HG03457 (cell line): Measurements from ENCODE around the gene COL20A1.

Experiments
- ATAC-seq: cut with Tn5 transposase; IDR thresholded peaks from one replicate; pipeline ENCODE4 v1.9.1; 2021; ENCODE audit warnings: moderate number of reproducible peaks; ENCODE audit not compliant: unreplicated experiment

Gene COL20A1

DNA sequence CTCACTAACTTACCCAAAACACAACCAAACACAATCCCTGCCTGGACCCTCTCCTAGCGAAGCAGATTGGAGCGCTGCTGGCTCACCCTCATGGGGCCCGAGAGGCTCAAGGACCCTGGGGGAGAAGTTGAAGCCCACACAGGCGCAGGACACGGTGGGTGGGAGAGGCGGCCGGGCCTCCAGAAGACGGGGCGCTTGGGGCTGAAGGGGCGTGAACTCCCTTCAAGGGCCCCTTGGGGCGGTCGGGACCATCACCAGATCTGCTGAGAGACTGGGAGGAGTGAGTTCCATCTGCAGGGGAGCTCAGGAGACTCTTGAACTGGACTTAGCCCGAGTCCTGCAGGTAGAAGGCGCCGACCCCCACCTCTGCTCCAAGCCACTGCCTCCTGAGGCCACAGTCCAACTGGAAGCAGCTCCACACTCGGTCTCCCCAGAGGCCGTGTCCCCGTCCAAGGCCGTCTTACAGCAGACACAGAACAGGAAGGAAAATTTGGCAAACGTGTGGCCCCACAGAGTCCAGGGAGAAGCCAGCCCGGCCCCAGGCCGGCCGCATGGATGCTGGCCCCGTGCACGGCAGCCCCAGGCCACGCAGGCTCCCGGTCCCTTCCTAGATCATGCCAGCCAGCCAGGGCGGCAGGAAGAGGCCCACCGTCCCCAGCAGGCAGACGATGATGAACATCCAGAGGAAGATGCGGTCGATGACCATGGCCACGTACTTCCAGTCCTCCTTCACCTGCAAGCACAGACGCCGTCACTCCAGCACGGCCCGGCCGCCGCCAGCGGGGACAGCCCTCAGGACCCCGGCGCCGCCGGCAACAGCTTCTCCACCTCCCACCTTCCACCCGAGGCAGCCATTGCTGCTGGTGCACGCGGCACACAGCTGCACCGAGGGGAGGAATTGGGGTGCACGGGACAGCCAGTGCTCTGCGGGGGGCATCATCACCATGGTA is 53.4 kb downstream of the COL20A1 start:
- ATAC-seq, result no peak

- no peak for ATAC-seq
These were observed 54.2 kb downstream of the COL20A1 start for GRCh38 chr20:63347081-63347741.

DNA sequence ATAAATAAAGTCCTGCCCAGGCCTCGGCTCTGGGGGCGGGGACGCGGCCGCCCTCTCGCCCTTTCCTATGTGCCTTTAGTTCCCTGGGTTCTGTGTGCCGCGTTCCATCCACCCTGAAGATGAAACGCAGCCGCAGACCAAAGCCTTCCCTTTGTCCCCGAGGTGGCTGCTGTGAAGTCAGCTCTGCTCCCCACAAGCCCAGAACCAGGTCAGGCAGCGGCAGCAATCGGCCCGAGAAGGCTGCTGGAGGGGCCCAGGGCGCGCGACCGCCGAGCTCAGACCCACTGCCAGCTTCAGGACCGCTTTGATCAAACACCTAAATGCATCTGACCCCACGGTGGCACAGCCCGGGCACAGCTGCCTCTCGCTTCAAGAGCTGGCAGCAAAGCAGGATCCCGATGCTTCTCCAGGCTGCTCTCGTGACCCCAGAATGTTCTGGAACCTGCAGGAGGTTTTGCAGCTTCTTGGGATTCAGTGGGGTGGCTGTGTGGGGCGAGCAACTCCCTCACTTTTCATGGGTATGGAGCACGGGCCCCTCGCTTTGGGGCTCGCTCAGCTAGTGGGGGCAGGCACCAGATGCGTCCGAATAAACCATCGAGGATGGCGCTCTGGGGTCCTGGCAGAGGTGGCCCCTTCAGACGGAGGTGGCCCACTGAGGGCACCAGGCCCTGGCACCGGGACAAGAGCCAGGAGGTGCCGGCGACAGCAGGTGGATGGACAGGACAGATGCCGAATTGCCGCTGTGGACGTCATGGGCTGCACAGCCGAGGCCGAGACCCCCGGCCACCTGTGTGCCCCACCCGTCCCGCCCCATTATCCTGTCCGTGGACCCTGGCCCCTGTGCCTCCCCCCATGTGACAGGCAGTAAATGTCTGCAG is 55.2 kb downstream of the COL20A1 start:
- no peak for ATAC-seq

- no peak for ATAC-seq
These were observed 56.0 kb downstream of the COL20A1 start for GRCh38 chr20:63348828-63349515.

DNA sequence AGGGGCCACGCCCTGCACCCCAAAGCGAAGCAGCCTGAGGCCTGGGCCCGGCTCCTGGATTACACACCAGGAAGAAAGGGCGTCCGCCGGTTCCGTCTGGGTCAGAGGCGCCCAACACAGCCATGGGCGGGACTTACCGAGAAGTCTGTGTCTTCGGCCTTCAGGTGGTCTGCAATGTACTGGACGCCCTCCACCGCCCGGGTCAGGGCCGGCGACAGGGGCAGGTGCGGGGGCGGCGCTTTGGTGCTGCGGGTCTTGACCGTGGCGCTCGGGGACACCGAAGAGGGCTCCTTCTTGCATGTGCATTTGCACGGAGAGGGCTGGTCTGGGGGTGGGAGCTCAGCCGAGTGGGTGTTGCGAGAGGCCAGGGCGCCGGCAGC is 56.5 kb downstream of the COL20A1 start:
- ATAC-seq, result no peak

DNA sequence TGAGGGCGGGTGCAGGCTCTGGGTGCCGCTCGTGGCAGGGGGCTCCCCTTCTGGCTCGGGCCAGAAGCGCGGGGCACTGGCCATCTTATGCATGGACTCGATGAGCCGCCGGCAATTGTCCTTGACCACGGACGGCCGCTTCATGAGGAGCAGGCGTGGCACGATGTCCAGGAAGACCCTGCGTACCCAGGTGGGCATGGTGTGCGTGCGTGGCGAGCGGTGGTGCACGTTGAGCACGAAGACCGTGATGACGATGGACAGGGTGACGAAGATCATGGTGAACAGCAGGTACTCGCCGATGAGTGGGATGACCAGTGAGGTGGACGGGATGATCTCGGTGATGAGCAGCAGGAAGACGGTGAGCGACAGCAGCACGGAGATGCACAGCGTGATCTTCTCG is 57.2 kb downstream of the COL20A1 start:
- ATAC-seq, result no peak

DNA sequence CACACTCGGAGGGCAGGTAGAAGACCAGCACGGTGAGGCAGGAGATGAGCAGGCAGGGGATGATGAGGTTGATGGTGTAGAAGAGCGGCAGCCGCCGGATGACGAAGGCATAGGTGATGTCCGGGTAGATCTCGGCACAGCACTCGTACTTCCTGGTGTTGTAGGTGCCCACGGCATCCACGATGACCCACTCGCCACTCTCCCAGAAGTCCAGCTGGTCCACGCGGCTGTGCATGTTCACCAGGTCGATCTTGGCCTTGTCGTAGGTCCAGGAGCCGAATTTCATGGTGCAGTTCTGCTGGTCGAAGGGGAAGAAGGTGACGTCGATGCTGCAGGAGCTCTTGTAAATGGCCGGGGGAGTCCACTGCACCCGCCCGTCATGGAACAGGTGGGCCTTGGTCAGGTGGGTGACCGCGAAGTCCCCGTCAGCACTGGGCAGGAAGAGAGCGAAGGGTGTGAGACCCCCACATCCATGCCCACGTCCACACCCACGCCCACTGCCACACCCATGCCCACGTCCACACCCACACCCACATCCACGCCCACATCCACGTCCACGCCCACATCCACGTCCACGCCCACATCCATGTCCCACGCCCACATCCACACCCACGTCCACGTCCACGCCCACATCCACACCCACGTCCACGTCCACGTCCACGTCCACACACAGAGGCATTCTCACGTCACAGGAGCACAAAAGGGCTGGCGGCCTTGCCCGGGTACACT is 57.8 kb downstream of the COL20A1 start:
- no peak for ATAC-seq

DNA sequence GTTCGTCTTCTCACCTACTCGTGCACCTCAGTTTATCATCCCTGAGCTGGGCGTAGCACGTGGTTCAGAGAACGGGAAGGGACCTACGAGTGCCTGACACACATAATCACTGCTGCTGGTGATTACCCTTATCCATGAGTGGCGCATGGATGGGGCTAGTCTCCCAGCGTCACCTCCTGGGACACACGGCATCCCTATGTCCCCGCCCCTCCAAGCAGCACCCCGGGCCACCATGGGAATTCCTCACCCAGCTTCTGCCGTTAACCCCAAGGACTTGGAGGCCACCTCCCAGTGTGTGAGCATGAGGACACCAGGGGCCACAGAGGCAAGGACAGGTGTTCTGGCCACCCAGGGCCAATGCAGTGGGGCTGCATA is 58.3 kb downstream of the COL20A1 start:
- no peak for ATAC-seq

GRCh38 chr20:63351811-63352591 is 59.0 kb downstream of the COL20A1 start:
- no peak for ATAC-seq

DNA sequence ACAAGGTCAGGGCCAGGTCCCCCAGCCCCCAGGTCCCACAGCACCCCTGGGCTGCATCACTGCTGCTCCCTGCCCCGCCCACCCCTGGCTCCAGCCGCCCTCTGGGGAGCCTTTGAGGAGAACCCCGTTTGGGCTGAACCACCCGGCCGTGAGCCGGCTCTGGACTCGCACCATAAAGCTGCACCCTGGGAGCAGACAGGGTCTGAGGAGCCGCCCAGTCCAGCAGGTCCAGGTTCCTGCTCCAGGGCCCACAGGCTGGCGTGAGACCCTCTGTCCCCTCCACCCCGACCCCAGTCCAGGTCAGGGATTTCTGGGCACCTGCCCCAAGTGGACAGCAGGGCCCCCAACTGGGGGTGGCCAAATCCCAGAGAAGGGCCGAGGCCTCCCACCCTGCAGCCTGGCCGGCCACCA is 59.8 kb downstream of the COL20A1 start:
- no peak for ATAC-seq

DNA sequence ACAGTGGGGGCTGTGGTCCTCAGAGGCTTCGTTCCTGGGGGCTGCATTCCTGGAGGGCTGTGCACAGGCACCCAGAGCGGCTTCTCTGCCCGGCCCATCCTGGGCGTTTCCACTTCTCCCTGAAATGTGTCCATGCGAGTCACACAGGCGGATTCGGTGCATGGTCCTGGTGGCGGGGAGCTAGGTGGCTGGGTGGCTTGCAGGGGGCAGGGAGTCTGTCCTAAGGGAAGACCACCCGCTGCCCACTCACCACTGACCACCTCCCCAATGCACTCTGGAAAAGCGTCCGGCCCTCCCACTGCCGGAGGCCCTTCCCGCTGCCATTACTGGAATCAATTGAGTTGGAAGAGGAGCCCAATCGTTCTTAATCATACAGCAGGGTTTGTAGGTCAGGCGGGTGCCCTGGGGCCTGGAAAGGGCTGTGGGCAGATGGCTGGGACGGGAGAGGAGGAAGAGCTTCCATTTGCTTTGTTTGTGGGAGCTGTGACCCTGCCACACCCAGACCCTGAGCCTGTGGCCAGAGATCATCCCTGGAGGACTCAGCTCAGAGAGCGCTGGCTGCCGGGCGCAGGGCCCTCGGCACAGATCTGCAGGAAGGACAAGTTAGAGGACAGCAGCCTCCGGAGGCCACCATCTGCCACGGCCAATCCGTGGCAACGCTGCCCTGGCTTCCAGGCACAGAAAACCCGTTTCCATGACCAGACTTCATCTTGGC is 61.8 kb downstream of the COL20A1 start:
- no peak for ATAC-seq

- ATAC-seq, result no peak
These were observed 62.9 kb downstream of the COL20A1 start for GRCh38 chr20:63355781-63356295.

DNA sequence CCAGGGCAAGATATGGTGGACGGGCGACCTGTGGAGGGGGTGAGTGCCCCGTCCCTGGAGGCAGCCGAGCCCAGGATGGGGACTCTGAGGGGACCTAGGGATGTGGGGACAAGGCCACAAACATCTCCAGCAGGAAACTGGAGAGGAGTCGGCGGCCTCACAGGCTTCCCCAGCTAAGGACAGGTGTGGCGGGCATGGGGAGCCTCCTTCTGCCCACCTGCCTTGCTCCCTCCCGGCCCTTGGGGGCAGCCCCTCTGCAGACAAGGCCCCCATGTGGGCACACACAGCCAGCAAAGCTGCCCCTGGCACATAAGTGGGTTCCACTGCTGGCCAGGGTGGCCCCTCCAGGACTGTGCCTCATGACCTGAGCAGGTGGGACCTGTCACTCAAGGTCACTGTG is 63.5 kb downstream of the COL20A1 start:
- ATAC-seq, result no peak

- no peak for ATAC-seq
These were observed 64.2 kb downstream of the COL20A1 start for GRCh38 chr20:63356931-63357879.

GRCh38 chr20:63357921-63358905 is 65.2 kb downstream of the COL20A1 start:
- no peak for ATAC-seq
